PC-9 (cell line): Measurements from ENCODE around the gene VPS8.

Experiments used
- EZH2 ChIP-seq: fragments of 200-600 bp; sonication (generic); IDR thresholded peaks from 2 replicates; pipeline ENCODE4 v1.8.0; 2017; ENCODE audit warnings: antibody characterized with exemption, low read depth
- TF ChIP-seq, protein P1 (sequence below): fragments of 200-600 bp; sonication (generic); conservative IDR thresholded peaks from 2 replicates; pipeline ENCODE4 v1.6.1; 2017; ENCODE audit warnings: mixed run types, antibody characterized with exemption, mild to moderate bottlenecking, moderate library complexity

DNA sequence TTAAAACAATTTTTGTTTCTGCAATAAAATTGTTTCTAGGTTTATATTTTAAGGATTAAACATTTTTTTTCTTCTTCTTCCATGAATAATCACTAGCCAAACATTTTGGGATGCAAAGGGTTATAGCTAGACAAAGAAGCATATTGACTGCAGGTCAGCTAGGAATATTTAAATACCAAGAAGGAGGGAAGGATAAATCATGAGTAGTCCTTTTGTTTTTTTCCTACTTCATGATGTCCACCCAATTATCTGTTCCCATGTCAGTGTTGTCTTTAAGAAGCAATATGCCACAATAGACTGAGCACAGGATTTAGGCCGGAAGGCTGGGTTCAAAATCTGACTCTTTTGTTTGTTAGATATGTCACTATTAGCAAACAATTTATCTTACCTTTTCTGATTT is 82.1 kb downstream of the VPS8 start:
- no peak for TF ChIP-seq EZH2
- TF ChIP-seq, protein P1, sequence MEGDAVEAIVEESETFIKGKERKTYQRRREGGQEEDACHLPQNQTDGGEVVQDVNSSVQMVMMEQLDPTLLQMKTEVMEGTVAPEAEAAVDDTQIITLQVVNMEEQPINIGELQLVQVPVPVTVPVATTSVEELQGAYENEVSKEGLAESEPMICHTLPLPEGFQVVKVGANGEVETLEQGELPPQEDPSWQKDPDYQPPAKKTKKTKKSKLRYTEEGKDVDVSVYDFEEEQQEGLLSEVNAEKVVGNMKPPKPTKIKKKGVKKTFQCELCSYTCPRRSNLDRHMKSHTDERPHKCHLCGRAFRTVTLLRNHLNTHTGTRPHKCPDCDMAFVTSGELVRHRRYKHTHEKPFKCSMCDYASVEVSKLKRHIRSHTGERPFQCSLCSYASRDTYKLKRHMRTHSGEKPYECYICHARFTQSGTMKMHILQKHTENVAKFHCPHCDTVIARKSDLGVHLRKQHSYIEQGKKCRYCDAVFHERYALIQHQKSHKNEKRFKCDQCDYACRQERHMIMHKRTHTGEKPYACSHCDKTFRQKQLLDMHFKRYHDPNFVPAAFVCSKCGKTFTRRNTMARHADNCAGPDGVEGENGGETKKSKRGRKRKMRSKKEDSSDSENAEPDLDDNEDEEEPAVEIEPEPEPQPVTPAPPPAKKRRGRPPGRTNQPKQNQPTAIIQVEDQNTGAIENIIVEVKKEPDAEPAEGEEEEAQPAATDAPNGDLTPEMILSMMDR = no peak
